Body of pancreas (tissue), 4 donors: ENCODE results near the gene PTPRD.

ENCODE experiments used
- POLR2A ChIP-seq, 3 donors: fragments of 450-650 bp; IDR thresholded peaks; one replicate each; pipeline ENCODE4 v1.6.1; 2016; ENCODE audit warnings: antibody characterized with exemption in 3 of 3, mild to moderate bottlenecking in 2 of 3
- TF ChIP-seq, protein P1 (sequence below), 7 experiments: fragments of 450-650 bp in 4 of 7; fragments of 200-600 bp in 3 of 7; sonication (generic) in 3 of 7; IDR thresholded peaks; one replicate each; pipeline ENCODE4 v1.5.1; 2016 to 2019; ENCODE audit warnings: antibody characterized with exemption in 7 of 7

DNA sequence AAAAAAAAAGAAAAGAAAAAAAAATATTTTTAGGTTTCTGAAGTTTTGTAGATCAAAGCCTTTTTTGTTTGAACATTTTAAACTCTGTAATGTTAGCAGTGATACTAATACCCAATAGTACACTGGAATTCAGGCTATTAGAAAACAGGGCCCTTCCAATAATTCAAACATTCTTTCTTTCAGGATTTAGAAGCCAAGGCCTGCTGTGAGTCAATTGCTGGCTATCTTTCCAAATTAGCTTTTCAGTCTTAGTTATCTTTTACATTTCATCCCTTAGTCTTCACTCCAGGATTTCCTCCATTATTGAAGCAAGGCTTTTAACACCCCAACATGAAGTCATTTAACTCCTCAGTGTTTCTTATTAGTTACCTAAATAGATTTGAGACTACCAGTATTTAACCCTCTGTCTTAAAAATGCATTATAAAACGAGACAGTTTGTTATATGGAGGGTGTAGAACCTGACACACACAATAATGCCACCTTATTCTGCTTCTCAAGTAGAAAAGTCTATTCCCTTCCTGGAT lies 1861.3 kb downstream of the PTPRD start:
- TF ChIP-seq, protein P1, sequence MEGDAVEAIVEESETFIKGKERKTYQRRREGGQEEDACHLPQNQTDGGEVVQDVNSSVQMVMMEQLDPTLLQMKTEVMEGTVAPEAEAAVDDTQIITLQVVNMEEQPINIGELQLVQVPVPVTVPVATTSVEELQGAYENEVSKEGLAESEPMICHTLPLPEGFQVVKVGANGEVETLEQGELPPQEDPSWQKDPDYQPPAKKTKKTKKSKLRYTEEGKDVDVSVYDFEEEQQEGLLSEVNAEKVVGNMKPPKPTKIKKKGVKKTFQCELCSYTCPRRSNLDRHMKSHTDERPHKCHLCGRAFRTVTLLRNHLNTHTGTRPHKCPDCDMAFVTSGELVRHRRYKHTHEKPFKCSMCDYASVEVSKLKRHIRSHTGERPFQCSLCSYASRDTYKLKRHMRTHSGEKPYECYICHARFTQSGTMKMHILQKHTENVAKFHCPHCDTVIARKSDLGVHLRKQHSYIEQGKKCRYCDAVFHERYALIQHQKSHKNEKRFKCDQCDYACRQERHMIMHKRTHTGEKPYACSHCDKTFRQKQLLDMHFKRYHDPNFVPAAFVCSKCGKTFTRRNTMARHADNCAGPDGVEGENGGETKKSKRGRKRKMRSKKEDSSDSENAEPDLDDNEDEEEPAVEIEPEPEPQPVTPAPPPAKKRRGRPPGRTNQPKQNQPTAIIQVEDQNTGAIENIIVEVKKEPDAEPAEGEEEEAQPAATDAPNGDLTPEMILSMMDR (IDR thresholded peaks at IDR 0.05), result no peak
- no peak for TF ChIP-seq POLR2A (IDR thresholded peaks at IDR 0.05)
